HTERT RPE-1 (cell line): ENCODE data around the gene DNM3.

Source experiments
- in situ Hi-C: fragments of 300-500 bp; cut with MboI; formaldehyde crosslinking; loops from 4 replicates; pipeline ENCODE4 v1.14.3; 2020; ENCODE audit warnings: low sequenced_read_pairs

The DNM3 gene

DNA sequence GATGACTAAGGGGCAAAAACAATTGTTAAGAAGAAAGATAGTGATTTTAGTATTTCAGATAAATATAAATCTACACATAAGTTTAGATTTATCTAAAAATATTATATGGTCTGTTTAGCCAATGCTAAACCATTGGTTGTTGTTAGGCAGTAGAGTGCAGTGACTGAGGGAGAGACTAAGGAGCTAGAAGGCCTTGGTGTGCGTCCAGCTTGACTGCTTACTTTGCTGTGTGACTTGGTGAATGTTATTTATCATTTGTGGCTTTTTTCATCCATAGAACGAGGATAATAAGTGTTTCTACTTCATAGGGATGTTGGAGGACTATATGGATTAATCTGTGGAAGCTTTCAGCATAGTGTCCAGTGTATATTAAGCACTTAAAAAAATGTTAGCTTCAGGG, 314.5 kb downstream of the DNM3 start:
- in situ Hi-C loops = no loop called here

- in situ Hi-C loops = no loop called here
Measured at GRCh38 chr1:172162236-172162635, 320.9 kb downstream of the DNM3 start.

- in situ Hi-C loops = no loop called here
Measured at GRCh38 chr1:172163498-172164215, 322.4 kb downstream of the DNM3 start.

GRCh38 chr1:172165403-172165802, 324.1 kb downstream of the DNM3 start:
- in situ Hi-C loops = no loop called here

GRCh38 chr1:172167796-172168596, 326.7 kb downstream of the DNM3 start:
- in situ Hi-C loops = no loop called here

GRCh38 chr1:172168597-172168872, 327.2 kb downstream of the DNM3 start:
- in situ Hi-C loops = no loop called here

GRCh38 chr1:172169836-172170235, 328.5 kb downstream of the DNM3 start:
- in situ Hi-C loops = no loop called here

- in situ Hi-C loops = no loop called here
Measured at GRCh38 chr1:172172352-172172831, 331.1 kb downstream of the DNM3 start.

DNA sequence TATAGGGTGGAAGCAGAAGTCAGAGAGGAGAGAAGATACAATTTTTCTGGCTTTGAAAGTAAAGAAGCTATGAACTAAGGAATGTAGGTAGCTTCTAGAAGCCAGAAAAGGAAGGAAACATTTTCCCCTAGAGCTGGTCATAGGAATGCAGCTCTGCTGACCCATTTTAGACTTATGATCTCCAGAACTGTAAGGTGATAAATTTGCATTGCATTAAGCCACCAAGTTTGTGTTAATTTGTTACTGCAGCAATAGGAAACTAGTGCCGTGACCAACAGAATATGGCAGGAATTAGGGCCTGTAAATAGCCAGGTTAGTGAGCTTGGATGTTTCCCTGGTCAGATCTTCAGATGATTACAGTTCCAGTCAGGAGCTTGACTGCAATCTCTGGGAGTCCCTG, 334.9 kb downstream of the DNM3 start:
- in situ Hi-C loops = no loop called here

DNA sequence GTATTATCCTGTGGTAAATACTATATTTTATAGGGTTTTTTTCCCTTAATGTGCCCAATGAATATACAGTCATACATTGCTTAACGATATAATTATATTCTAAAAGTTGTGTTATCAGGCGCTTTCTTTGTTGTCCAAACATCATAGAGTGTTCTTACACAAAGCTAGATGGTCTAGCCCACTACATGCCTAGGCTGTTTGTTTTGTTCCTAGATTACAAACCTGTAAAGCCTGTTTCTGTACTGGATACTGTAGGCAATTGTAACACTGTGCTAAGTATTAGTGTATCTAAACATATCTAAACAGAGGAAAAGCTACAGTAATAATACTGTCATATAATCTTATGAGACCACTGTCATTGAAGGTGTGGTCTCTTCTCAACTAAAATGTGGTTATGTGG, 336.6 kb downstream of the DNM3 start:
- in situ Hi-C loops = no loop called here

DNA sequence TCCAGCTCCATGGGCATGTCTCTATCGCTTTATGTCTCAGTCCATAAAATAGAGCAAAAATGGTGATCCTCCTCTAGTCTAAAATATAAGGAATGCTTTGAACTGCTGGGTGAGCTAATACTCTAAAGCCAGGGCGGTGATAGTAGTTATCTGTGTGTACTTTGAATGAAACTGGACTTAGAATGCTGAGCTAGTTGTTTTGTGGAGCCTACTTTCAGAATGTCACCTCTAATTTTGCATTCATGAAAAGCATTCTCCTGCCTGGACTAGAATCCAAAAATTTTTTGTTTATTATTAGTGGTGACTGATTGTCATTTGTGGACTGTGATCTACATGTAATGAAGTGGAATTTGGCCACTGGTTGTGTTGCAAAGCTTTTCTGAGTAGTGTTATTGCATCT, 337.6 kb downstream of the DNM3 start:
- in situ Hi-C loops = no loop called here

DNA sequence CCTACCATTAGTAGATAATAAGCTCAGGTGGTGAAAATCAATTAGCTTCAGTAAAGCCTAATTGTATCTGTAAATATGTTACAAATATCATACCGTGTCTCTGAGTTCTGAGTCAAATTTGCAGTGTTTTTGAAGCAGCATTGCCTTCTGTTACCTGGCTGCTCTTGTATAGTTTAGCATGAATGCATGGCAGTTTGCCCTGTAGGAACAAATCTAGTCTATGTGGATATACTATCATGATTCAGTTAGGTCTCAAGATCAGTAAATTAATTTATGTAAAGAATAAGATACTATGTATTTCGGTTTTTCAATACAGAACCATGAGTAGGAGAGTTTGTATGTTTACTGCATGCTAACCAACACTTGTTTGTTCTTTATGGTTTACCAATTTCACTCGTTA, 338.6 kb downstream of the DNM3 start:
- in situ Hi-C loops = no loop called here

DNA sequence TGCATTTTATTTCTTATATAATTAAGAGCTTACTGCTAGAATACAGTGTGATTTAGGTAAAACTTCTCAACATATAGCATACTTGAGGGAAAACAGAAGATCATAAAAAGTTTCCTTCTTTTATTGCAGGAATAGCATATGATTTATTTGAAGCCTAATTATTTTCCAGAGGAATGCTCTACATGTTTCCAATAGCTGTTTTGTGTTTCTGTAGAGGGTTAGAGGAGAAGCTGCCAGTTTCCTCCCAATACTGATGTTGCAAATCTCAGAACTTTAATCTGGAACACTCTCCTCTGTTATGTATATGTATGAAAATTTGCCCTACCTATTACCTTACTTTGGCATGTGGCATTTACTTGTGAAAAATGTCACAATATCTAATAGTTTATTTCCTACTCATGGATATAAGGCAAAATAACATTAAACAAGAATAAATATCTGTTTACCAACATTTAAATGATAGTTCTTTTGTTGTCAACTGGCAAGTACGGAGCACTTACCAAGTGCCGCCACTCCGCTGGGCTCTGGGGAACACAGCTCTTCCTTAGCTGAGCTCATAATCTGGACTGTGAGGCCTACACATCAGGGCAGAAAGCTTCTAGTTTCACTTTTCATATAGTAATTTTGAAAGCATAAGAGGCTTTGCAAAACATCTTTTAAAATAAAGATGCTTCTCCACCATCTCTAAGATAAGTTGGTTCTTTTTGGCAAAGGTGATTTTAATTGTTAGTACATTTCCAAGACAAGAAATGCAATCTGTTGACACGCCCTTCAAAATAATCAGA, 339.4 kb downstream of the DNM3 start:
- in situ Hi-C loops = no loop called here

- in situ Hi-C loops = no loop called here
Measured at GRCh38 chr1:172184506-172185191, 343.4 kb downstream of the DNM3 start.

- in situ Hi-C loops = no loop called here
Measured at GRCh38 chr1:172185211-172185610, 343.9 kb downstream of the DNM3 start.

- in situ Hi-C loops = no loop called here
Measured at GRCh38 chr1:172185996-172186395, 344.7 kb downstream of the DNM3 start.

DNA sequence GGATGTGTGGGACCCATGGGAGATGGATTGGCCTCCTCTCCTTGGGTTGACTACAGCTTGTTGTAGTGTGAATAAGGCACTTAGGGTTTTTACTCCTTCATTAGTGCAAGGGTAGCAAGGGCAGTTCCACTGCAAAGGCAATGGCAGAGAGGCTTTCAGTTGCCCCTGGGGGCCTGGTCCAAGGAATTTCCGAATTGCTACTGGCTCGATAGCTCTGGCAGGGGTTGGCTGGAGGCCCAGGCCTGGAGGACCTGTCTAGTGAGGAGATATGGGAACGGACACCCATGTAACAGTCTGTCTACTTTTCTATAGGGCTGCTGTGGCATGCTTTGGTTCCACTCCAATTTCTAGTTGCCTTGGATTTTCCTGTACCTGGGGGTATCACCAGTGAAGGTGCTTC, 360.3 kb downstream of the DNM3 start:
- in situ Hi-C loops = no loop called here

- in situ Hi-C loops = no loop called here
Measured at GRCh38 chr1:172203135-172203823, 362.0 kb downstream of the DNM3 start.

DNA sequence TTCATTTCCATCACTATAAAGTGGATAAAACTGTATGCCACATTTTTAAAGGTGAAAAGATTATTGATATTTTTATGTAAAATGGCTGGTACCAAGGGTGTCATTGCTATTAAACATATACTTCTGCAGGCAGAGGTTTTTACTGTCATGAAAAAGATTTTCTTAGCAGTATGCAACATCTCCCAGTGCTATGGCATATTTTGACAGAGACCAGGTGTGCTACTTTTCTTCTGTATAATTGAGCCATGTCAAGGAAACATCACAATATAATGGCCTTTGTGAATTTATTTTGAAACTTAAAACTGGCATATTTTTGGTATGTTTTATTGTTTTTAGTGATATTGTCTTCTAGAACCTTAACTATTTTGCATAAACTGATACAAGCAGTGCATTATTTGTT, 362.6 kb downstream of the DNM3 start:
- in situ Hi-C loops = no loop called here

- in situ Hi-C loops = no loop called here
Measured at GRCh38 chr1:172206256-172206655, 365.0 kb downstream of the DNM3 start.

DNA sequence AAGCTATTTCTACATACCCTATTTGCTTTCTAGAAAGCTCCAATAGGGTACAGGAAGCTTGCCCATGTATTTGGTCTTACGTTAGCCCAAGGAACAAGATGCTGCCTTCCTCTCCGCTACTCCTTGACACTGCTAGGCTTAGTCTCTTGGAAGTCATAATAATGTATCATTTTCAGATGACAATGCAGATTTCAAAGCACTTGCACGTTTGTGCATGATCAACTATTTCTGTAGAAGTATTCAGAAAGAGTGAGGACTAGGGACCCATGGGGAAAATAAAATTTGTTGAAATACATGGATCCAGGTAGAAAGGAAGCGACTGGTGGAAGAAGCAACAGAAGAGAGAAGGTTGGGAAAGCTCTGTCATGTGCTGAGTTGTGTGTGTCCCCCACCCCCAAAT, 367.3 kb downstream of the DNM3 start:
- in situ Hi-C loops = no loop called here
